Suprapubic skin (tissue), 4 donors: ENCODE results near the gene SPATA3. TPM values are rescaled to one million over a fixed set of nuclear protein-coding genes. Genes with fewer than 3 reads are reported as not detected.
"Not testable (repeated sequence)": the region's sequence is repeated elsewhere in the genome, so short reads cannot be mapped to it uniquely, and the experiment has no call there.

Experiments
- DNase-seq, 2 donors: peaks; one replicate each; pipeline ENCODE4 v3.0.0-alpha.2; 2019; ENCODE audit warnings: low spot score in 2 of 2
- H3K27ac ChIP-seq: fragments of 200-600 bp; sonication (generic); one replicate; pipeline ENCODE4 v1.5.1; 2019
- H3K27me3 ChIP-seq: fragments of 200-600 bp; sonication (generic); one replicate; pipeline ENCODE4 v1.5.1; 2019
- H3K36me3 ChIP-seq: fragments of 200-600 bp; sonication (generic); one replicate; pipeline ENCODE4 v1.5.1; 2019
- H3K4me1 ChIP-seq: fragments of 200-600 bp; sonication (generic); one replicate; pipeline ENCODE4 v1.5.1; 2019
- H3K4me3 ChIP-seq: fragments of 200-600 bp; sonication (generic); one replicate; pipeline ENCODE4 v1.5.1; 2019; ENCODE audit warnings: mild to moderate bottlenecking
- H3K9me3 ChIP-seq: fragments of 200-600 bp; sonication (generic); one replicate; pipeline ENCODE4 v1.5.1; 2019
- EP300 ChIP-seq: sonication (generic); formaldehyde crosslinking; IDR thresholded peaks from one replicate; pipeline ENCODE4 v1.6.1; 2017; ENCODE audit warnings: antibody characterized with exemption
- POLR2A ChIP-seq, 2 donors: fragments of 450-650 bp; IDR thresholded peaks; one replicate each; pipeline ENCODE4 v1.6.1; 2017; ENCODE audit warnings: antibody characterized with exemption in 2 of 2, mild to moderate bottlenecking in 2 of 2, moderate library complexity in 2 of 2
- POLR2AphosphoS5 ChIP-seq, 3 donors: sonication (generic); formaldehyde crosslinking; IDR thresholded peaks; one replicate each; pipeline ENCODE4 v1.6.1; 2017; ENCODE audit warnings: antibody characterized with exemption in 3 of 3
- WGBS: methylation state at CpG from one replicate; pipeline ENCODE4 v1.1.5; 2018; 5-methylcytosine and 5-hydroxymethylcytosine counted together
- total RNA-seq, 4 donors: library from RNA; depleted of rRNA; stranded (reverse); fragments of >200 nt; gene quantifications; one replicate each; pipeline ENCODE4 v1.1.0, GENCODE V29; 2016
- TF ChIP-seq, protein P1 (sequence below), 2 donors: fragments of 200-600 bp in 1 of 2; fragments of 450-650 bp in 1 of 2; sonication (generic) in 1 of 2; IDR thresholded peaks; one replicate each; pipeline ENCODE4 v1.5.1; 2016 to 2019; ENCODE audit warnings: antibody characterized with exemption in 2 of 2, mild to moderate bottlenecking in 1 of 2, moderate library complexity in 1 of 2

SPATA3 gene
- total RNA-seq, 4 donors from 2014 or later, result not detected

DNA sequence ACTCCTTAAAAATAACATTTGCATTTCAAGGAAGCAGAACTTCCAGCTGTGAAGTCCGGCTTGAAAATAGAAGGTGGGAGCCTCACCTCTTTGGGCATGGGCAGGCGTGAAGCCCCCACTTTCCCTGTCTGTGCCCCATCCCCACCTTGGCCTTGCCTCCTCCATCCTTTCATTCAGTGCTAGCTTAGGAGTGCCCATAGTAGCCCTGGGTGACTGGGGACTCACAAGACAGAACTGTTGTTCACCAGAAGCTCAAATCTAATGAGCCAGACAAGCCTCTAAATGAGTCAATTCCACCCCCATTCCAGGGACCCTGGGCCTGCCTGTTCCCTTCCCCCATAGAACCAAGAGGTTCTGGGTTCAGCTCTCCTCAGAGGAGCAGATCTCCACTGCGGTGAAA is 20.0 kb downstream of the SPATA3 start:
- no peak for DNase-seq
- no peaks in the 10 kb centered on the region for H3K9me3 ChIP-seq
- H3K27me3 ChIP-seq, result peaks cover 22% of the 10 kb centered on the region
- no peak overlapping the region for H3K4me3 ChIP-seq
- no peaks in the 10 kb centered on the region for H3K36me3 ChIP-seq
- no peak for TF ChIP-seq POLR2A (IDR thresholded peaks at IDR 0.05)
- TF ChIP-seq POLR2AphosphoS5 (IDR thresholded peaks at IDR 0.05), result no peak
- TF ChIP-seq, protein P1, sequence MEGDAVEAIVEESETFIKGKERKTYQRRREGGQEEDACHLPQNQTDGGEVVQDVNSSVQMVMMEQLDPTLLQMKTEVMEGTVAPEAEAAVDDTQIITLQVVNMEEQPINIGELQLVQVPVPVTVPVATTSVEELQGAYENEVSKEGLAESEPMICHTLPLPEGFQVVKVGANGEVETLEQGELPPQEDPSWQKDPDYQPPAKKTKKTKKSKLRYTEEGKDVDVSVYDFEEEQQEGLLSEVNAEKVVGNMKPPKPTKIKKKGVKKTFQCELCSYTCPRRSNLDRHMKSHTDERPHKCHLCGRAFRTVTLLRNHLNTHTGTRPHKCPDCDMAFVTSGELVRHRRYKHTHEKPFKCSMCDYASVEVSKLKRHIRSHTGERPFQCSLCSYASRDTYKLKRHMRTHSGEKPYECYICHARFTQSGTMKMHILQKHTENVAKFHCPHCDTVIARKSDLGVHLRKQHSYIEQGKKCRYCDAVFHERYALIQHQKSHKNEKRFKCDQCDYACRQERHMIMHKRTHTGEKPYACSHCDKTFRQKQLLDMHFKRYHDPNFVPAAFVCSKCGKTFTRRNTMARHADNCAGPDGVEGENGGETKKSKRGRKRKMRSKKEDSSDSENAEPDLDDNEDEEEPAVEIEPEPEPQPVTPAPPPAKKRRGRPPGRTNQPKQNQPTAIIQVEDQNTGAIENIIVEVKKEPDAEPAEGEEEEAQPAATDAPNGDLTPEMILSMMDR (IDR thresholded peaks at IDR 0.05), result no peak
- TF ChIP-seq EP300, result no peak
- 91% methylated on average over 3 of the region's 3 CpGs for whole genome bisulfite sequencing
- H3K4me1 ChIP-seq, result peaks cover 4% of the 10 kb centered on the region
- H3K27ac ChIP-seq, result no peak overlapping the region

DNA sequence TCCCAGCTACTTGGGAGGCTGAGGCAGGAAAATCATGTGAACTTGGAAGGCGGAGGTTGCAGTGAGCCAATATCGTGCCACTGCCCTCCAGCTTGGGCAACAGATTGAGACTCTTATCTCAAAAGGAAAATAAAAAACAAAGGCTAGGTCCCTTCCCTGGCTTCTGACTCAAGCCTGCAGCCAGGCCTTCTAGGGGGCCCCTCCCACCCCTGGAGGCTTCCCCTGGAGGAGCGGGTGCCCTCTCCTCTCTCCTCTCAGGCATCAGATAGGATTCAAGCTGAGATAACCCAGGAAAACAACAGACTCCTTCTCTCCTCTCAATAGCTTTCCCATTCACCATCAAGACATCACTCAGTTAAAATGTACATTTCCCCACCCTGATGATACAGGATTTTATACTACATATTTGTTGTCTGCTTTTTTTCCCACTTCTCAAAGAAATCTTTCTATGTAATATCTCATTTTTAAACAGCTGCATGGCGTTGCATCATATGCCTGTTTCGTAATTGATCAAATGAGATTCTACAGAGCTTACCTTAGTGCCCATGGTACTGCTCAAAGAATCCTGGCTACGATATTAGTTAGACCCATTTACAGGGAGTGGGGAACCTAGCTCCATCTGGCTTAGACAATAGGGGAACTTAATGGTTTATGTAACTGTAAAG is 20.8 kb downstream of the SPATA3 start:
- H3K9me3 ChIP-seq, result no peaks in the 10 kb centered on the region
- H3K4me3 ChIP-seq, result no peak overlapping the region
- TF ChIP-seq EP300 (no peak), POLR2A (IDR thresholded peaks at IDR 0.05) (no peak)
- no peak for DNase-seq
- no peak overlapping the region for H3K27ac ChIP-seq
- H3K36me3 ChIP-seq, result no peaks in the 10 kb centered on the region
- H3K4me1 ChIP-seq, result peaks cover 4% of the 10 kb centered on the region
- H3K27me3 ChIP-seq, result peaks cover 15% of the 10 kb centered on the region
- 83% methylated on average over 6 of the region's 6 CpGs for WGBS

DNA sequence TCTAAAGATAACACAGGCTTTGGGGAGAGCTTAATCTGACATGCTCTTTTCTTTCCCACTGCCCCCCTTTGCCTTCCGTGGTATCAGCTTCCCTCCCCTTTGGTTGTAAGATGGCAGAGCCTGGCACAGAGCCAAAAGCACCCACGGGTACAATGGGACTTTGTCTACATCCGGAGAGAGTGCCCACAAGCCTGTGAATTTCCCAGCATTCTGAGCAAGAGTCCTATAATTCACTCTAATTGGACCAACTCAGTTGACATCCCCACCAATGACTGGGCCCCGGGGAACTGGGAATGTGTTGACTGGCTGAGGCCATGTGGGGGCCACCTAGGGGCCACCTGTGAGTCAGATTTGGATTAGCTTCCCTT is 21.3 kb downstream of the SPATA3 start:
- DNase-seq, result no peak
- Histone ChIP-seq H3K27me3 (peaks cover 12% of the 10 kb centered on the region), H3K9me3 (no peaks in the 10 kb centered on the region), H3K36me3 (no peaks in the 10 kb centered on the region), H3K4me3 (no peak overlapping the region), H3K27ac (no peak overlapping the region), H3K4me1 (peaks cover 1% of the 10 kb centered on the region)
- TF ChIP-seq EP300 (no peak), POLR2AphosphoS5 (IDR thresholded peaks at IDR 0.05) (no peak), POLR2A (IDR thresholded peaks at IDR 0.05) (no peak)
- TF ChIP-seq, protein P1 (IDR thresholded peaks at IDR 0.05), result no peak
- 37% methylated on average over 4 of the region's 4 CpGs for WGBS

DNA sequence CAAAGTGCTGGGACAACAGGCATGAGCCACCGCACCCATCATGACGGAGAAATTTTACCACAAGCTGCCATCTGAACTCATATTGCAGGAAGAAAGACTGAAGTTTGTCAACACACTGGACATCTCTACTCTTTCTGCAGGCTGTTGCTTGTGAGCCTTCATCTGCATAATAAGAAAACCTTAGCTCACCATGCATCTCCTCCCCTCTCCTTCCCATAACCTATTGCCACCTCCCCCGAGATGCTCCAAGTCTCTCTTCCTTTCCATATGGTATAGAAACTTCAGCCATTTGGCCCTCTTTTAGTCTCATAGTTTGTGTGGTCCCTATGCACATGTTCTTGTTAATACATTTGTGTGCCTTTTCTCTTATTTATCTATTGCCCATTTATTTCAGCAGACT is 22.3 kb downstream of the SPATA3 start:
- H3K4me1 ChIP-seq, result no peaks in the 10 kb centered on the region
- no peaks in the 10 kb centered on the region for H3K9me3 ChIP-seq
- H3K27me3 ChIP-seq, result peaks cover 12% of the 10 kb centered on the region
- H3K36me3 ChIP-seq, result no peaks in the 10 kb centered on the region
- no peak overlapping the region for H3K27ac ChIP-seq
- no peak for DNase-seq
- WGBS, result 82% methylated on average over 3 of the region's 3 CpGs
- no peak overlapping the region for H3K4me3 ChIP-seq
- no peak for TF ChIP-seq EP300
- TF ChIP-seq, protein P1 (IDR thresholded peaks at IDR 0.05), result no peak
- TF ChIP-seq POLR2AphosphoS5 (IDR thresholded peaks at IDR 0.05), result no peak
- TF ChIP-seq POLR2A (IDR thresholded peaks at IDR 0.05), result no peak

DNA sequence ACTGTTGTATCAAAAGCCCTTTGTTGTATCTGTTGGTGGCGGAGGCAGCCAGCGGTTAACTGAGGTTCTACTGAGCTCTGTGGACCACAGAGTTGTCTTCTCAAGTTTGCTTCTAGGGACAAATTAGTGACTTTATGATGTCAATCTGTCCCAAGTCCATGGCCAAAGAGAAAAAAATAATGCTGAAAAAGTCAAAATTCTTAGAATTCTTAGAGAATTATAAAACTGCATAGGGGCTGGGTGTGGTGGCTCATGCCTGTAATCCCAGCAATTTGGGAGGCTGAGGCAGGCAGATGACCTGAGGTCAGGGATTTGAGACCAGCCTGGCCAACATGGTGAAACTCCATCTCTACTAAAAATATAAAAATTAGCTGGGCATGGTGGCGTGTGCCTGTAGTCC is 29.1 kb downstream of the SPATA3 start:
- H3K27ac ChIP-seq, H3K4me1 ChIP-seq, H3K36me3 ChIP-seq, H3K9me3 ChIP-seq, H3K27me3 ChIP-seq, H3K4me3 ChIP-seq, DNase-seq: not testable (repeated sequence)
- WGBS, result 90% methylated on average over 3 of the region's 3 CpGs

DNA sequence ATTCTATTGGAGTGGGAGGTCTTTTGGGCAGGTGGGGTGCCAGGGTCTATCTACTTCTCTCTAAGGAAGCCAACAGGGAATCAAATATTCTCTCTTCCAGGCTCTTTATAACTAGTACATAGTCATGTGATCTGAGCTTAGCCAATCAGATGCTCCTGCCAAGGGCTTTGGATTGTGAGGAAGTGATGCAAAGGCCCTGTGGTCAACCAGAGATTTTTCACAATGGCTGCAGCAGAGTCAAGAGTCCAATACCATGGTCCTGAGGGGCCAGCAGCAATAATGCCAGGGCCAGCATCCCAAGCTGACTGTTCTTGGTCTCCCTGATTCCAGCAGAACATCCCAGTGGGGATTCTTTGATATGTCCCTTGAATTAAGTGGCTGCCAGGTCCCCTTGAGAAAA is 33.0 kb downstream of the SPATA3 start:
- H3K27me3 ChIP-seq, result peaks cover 20% of the 10 kb centered on the region
- H3K4me3 ChIP-seq, result no peak overlapping the region
- no peak overlapping the region for H3K27ac ChIP-seq
- TF ChIP-seq, protein P1 (IDR thresholded peaks at IDR 0.05), result no peak
- TF ChIP-seq POLR2A (IDR thresholded peaks at IDR 0.05), result no peak
- no peak for TF ChIP-seq POLR2AphosphoS5 (IDR thresholded peaks at IDR 0.05)
- no peak for TF ChIP-seq EP300
- no peaks in the 10 kb centered on the region for H3K4me1 ChIP-seq
- no peaks in the 10 kb centered on the region for H3K36me3 ChIP-seq
- no peaks in the 10 kb centered on the region for H3K9me3 ChIP-seq
- no peak for DNase-seq
